HL-60/S4 treated with phorbol 12-myristate 13-acetate at 8.2 ng/mL for 4 days and 3 days (cell line): Measurements from ENCODE around the gene RHOBTB3.
"Not testable (repeated sequence)": the region's sequence is repeated elsewhere in the genome, so short reads cannot be mapped to it uniquely, and the experiment has no call there.

ENCODE experiments used
- in situ Hi-C: fragments of 300-500 bp; cut with MboI; formaldehyde crosslinking; loops from 2 replicates; pipeline ENCODE4 v1.15.0; 2022; ENCODE audit warnings: low sequenced_read_pairs

RHOBTB3 gene, protein sequence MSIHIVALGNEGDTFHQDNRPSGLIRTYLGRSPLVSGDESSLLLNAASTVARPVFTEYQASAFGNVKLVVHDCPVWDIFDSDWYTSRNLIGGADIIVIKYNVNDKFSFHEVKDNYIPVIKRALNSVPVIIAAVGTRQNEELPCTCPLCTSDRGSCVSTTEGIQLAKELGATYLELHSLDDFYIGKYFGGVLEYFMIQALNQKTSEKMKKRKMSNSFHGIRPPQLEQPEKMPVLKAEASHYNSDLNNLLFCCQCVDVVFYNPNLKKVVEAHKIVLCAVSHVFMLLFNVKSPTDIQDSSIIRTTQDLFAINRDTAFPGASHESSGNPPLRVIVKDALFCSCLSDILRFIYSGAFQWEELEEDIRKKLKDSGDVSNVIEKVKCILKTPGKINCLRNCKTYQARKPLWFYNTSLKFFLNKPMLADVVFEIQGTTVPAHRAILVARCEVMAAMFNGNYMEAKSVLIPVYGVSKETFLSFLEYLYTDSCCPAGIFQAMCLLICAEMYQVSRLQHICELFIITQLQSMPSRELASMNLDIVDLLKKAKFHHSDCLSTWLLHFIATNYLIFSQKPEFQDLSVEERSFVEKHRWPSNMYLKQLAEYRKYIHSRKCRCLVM

GRCh38 chr5:95730730-95731570 lies at the start of gene RHOBTB3:
Gene RHOBTB3, plus strand, starts transcription at chr5:95731336. Its CDS starts 347 bp downstream, at chr5:95731683.
- in situ Hi-C loops = no loop called here

GRCh38 chr5:95682891-95683290 lies 48.2 kb upstream of the RHOBTB3 start, which contains the start of gene SPATA9:
Gene SPATA9, minus strand, starts transcription at chr5:95682991. Its CDS starts 137 bp downstream, at chr5:95682854.
- in situ Hi-C loops = no loop called here

DNA sequence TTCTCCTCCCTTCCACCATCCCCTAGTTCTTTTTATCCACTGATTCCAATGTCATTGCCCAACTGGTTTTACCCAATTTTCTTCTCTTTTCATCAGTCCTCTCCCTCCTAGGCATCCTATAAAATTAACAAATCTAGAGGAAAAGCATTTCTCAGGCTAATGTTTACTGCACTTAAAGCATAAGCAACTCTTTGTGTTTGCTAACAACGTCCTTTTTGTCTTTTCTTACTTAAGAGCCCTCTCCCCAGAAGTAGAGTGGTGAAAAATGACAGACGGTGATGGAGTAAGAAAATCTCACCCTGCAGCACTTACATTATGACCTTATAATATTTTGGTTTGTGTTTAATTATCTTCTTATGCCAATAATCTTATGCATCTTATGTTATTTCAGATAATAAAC lies 46.8 kb upstream of the RHOBTB3 start:
- in situ Hi-C loops = no loop called here

- in situ Hi-C loops = no loop called here
These were observed 44.5 kb upstream of the RHOBTB3 start for GRCh38 chr5:95686651-95687050.

DNA sequence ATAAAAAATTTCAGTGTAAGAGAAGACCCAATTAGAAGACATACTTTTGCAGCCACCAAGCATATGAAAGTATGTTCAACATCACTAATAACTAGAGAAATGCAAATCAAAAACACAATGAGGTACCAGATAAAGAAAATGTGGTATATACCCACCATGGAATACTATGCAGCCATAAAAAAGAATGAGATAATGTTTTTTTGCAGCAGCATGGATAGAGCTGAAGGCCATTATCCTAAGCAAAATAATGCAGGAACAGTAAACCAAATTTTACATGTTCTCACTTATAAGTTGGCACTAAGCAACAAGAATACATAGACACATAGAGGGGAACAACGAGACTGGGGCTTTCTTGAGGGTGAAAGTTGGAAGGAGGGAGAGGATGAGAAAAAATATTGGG lies 41.5 kb upstream of the RHOBTB3 start:
- in situ Hi-C loops = no loop called here

- in situ Hi-C loops = no loop called here
These were observed 40.8 kb upstream of the RHOBTB3 start for GRCh38 chr5:95690333-95690732.

DNA sequence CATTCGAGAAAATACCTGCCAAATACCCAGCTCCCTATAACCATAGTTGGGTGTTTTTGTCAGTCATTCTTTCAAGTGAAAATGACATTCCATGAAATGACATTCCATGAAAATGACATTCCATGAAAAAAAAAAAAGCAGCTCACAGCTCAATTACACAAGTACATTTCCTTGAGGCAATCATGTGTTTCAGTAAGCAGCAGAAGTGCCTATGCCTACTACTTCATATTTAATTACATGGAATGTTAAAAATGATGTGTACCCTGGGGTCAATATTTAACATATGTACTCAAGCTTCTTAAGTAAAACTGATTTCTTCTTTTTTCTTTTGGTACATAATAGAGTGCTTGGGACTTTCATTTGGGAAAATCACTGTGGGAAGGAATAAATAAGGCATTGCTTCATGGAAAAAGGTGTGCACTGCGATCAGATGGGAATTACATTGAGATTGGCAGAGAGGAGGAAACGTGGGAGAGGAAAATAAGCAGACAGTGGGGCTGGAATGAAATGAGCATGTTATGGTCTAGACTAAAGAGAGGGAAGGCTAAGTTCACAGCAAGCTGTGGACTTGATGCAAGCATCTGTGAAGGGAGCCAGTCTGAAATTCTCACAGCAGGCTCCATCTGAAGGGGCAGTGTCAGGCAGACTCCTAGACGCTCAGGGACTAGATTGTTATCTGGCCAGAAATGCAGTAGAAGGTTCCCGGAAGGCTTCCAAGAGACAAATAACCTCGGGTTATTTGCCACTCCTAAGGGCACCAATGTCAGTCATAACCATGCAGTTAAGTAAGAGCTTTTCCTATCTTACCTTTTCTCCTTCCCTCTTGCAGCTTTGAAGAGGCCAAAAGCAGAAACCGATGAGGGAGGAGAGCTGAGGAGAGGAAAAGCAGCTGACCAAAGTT lies 33.1 kb upstream of the RHOBTB3 start:
- in situ Hi-C loops = no loop called here

- in situ Hi-C loops = no loop called here
These were observed 31.8 kb upstream of the RHOBTB3 start for GRCh38 chr5:95699337-95699736.

GRCh38 chr5:95701074-95701473 lies 30.1 kb upstream of the RHOBTB3 start:
- in situ Hi-C loops = no loop called here

- in situ Hi-C loops = no loop called here
These were observed 27.0 kb upstream of the RHOBTB3 start for GRCh38 chr5:95704150-95704549.

DNA sequence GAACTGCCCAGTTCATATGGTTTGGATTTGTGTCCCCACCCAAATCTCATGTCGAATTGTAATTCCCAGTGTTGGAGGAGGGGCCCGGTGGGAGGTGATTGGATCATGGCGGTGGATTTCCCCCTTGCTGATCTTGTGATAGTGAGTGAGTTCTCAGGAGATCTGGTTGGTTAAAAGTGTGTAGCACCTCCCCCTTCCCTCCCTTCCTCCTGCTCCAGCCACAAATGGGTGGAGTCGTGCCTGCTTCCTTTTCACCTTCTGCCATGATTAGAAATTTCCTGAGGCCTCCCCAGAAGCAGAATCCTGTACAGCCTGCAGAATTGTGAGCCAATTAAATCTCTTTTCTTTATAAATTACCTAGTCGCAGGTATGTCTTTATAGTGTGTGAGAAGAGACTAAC lies 24.9 kb upstream of the RHOBTB3 start:
- in situ Hi-C loops = not testable (repeated sequence)

DNA sequence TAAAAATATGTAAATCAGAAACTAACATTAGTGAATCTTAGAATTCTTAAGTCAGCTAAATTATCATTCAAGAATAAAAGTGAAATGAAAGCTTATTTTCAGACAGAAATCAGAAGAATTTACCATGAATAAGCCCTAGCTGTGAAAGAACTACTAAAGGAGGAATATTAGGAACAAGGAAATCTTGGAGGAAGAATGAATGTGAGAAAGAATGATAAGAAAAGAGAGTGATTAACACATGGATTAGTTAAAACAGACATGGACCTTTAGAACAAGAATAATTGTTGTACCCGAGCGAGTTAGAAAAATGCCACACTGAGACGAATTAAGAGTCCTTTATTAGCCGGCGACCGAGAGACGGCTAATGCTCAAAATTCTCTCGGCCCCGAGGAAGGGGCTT lies 24.1 kb upstream of the RHOBTB3 start:
- in situ Hi-C loops = no loop called here

GRCh38 chr5:95707534-95708188 lies 23.5 kb upstream of the RHOBTB3 start:
- in situ Hi-C loops = not testable (repeated sequence)

- in situ Hi-C loops = no loop called here
These were observed 22.3 kb upstream of the RHOBTB3 start for GRCh38 chr5:95708876-95709275.

DNA sequence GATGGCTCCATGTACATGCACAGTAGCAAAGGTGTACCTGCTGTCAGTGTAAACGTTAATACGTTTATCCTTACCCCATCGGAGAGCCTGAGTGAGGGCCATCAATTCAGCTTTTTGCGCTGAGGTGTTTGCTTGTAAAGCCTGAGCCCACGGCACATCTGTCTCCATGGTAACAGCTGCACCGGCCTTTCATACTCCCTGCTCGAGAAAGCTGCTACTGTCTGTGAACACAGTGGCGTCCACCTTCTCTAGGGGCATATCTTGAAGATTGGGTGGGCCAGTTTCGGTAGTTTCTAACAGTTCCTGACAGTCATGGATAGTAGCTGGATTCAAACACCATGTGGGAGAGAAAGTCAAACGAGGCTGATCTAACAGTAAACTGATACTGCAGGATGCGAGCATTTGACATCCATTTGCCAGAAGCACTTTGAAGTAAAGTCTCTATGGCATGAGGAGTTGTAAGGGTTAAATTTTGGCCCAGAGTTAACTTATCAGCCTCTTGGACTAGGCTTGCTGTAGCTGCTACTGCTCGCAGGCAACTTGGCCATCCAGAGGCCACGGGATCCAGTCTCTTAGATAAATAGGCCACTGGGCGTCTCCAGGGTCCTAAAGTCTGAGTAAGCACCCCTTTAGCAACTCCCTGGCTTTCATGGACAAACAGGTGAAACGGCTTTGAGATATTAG lies 21.0 kb upstream of the RHOBTB3 start:
- in situ Hi-C loops = no loop called here

DNA sequence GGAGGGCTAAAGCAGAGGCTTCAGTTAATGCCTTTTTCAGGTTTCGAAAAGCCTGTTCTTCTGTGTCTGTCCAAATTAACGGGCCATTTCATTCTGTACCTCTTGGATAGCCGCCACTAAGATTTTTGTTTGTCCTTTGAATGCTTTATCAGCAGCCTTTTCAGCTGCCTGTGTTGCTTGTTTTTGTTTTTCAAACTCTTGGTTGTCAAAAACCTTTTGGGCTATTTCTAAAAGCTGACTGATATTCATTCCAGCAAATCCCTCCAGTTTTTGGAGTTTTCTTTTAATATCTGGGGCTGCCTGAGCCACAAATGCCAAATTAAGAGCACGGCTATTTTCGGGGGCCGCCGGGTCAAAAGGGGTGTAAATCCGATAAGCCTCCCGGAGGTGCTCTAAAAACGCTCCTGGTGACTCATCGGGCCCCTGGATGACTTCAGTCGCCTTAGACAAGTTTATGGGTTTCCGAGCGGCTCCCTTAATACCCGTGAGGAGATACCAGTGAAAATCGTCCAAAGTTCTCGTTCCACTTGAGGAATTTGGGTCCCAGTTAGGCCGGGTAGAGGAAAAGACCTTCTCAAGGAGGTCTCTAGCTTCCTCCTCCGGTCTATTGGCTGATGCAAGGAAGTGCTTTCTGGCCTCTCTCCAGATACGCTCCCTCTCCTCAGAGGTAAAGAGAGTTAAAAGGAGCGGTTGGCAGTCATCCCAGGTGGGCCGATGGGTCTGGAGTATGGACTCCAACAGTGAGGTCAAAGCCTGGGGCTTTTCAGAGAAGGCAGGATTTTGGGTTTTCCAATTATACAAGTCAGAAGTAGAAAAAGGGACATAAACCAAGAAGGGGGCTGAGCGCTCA lies 20.3 kb upstream of the RHOBTB3 start:
- in situ Hi-C loops = not testable (repeated sequence)

DNA sequence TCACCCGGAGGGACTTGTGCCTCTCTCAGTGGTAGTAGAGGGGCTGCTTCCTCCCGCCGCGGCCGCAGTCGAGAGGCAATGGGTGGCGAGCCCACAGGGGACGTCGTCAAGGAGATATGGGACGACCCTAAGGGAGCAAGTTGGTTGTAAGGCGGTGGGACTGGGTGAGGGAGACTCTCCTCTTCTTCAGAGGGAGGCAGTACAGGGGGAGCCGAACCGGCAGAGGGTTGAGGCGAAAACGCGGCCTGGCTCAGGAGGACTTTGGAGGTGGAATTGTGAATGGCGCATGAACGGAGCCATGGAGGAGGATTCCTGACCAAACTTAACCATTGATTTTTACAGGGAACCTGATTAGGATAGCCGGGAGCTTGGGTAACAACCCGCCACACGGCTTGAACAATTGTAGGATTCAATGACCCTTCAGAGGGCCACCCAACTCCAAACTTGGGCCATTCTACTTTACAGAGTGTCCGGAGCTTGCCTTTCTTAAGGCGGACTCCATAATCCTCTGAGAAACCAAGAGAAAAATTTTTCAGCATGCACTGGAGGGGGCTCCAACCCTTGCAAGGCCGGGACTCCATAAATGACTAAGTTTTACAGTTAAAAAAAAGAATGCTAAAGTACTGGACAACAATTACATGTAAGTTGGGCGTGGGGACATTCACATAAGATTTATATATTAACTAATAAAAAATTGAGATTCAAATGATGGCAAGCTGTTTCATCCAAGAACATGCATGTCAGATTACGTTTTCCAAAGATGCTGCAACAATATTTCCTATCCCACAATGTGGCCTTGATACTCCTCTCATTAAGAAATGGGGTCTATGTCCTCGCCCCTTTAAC lies 19.4 kb upstream of the RHOBTB3 start:
- in situ Hi-C loops = no loop called here
